ENCODE results near the gene VSTM4.

GRCh38 chr10:49129376-49129775 is 14.1 kb upstream of the VSTM4 start:
- TF ChIP-seq ZNF274 (IDR thresholded peaks at IDR 0.05; ENCODE audit: low read depth, low read length), result no peak
- TF ChIP-seq, protein P1, sequence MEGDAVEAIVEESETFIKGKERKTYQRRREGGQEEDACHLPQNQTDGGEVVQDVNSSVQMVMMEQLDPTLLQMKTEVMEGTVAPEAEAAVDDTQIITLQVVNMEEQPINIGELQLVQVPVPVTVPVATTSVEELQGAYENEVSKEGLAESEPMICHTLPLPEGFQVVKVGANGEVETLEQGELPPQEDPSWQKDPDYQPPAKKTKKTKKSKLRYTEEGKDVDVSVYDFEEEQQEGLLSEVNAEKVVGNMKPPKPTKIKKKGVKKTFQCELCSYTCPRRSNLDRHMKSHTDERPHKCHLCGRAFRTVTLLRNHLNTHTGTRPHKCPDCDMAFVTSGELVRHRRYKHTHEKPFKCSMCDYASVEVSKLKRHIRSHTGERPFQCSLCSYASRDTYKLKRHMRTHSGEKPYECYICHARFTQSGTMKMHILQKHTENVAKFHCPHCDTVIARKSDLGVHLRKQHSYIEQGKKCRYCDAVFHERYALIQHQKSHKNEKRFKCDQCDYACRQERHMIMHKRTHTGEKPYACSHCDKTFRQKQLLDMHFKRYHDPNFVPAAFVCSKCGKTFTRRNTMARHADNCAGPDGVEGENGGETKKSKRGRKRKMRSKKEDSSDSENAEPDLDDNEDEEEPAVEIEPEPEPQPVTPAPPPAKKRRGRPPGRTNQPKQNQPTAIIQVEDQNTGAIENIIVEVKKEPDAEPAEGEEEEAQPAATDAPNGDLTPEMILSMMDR (IDR thresholded peaks at IDR 0.05 in 2 of 3, conservative IDR thresholded peaks at IDR 0.05 in 1 of 3; ENCODE audit: borderline replicate concordance in 1 of 3, insufficient read depth in 1 of 3, low read depth in 2 of 3, low read length in 2 of 3), result no peak
- no peak for TF ChIP-seq ELF1 (IDR thresholded peaks at IDR 0.05; ENCODE audit: borderline replicate concordance, low read depth)
- TF ChIP-seq MAX (IDR thresholded peaks at IDR 0.05), result no peak
- TF ChIP-seq POLR2A (IDR thresholded peaks at IDR 0.05; ENCODE audit: borderline replicate concordance, extremely low read depth, insufficient read depth, insufficient read length), result no peak
- TF ChIP-seq SP1 (IDR thresholded peaks at IDR 0.05; ENCODE audit: low read depth), result no peak
- no peak for TF ChIP-seq POLR2AphosphoS5 (IDR thresholded peaks at IDR 0.05; ENCODE audit: low read depth, low read length)
- TF ChIP-seq JUND (IDR thresholded peaks at IDR 0.05), result no peak
- TF ChIP-seq RAD21 (IDR thresholded peaks at IDR 0.05; ENCODE audit: low read depth), result no peak
- TF ChIP-seq TCF7L2 (IDR thresholded peaks at IDR 0.05; ENCODE audit: borderline replicate concordance, extremely low read depth, insufficient read depth, insufficient read length), result no peak
- TF ChIP-seq, protein P2, sequence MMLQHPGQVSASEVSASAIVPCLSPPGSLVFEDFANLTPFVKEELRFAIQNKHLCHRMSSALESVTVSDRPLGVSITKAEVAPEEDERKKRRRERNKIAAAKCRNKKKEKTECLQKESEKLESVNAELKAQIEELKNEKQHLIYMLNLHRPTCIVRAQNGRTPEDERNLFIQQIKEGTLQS (IDR thresholded peaks at IDR 0.05), result no peak
